K562 (cell line): ENCODE measurements around the gene SYT10. TPM values are rescaled to one million over a fixed set of nuclear protein-coding genes. Genes with fewer than 3 reads are reported as not detected.
"Not testable (repeated sequence)": the region's sequence is repeated elsewhere in the genome, so short reads cannot be mapped to it uniquely, and the experiment has no call there.

Experiments used
- ATAC-seq: fragments of 200-7000 bp; cut with Tn5 transposase; 3 replicates; pipeline ENCODE4 v1.9.1; 2020; ENCODE audit warnings: moderate library complexity
- BruUV-seq: library from RNA; stranded (reverse); fragments of 400-500 nt; replicated peaks from 2 replicates; lab custom pipeline; 2021; lab: Mats Ljungman, UMichigan
- CTCF ChIA-PET: fragments of 300-600 bp; formaldehyde crosslinking; extraction: SDS; loops from one replicate; lab custom pipeline; 2021; ENCODE audit warnings: low intra/inter-chr PET ratio; lab: Yijun Ruan, JAX
- POLR2A ChIA-PET: fragments of 300-600, 350-650 bp; sonication (Branson Sonifier 250); formaldehyde crosslinking; extraction: SDS; loops from one replicate; lab custom pipeline; 2021; ENCODE audit warnings: antibody characterized with exemption, inconsistent platforms; lab: Yijun Ruan, JAX
- DNase-seq, 4 experiments: peaks; one replicate each; pipeline versions ENCODE4 v3.0.0 to v3.0.0-alpha.2; 2011 to 2018; ENCODE audit warnings: low spot score in 3 of 4, mixed read lengths in 3 of 4; ENCODE audit errors: extremely low read depth in 1 of 4
- FAIRE-seq: peaks from 2 replicates; lab custom pipeline; 2011; peaks lifted over from hg19 to GRCh38; lab: Jason Lieb, UNC
- H2AFZ ChIP-seq: 2 replicates; pipeline ENCODE4 v1.6.0; 2011; ENCODE audit warnings: low read depth, low read length, control low read depth, inconsistent platforms
- H3K27ac ChIP-seq: fragments of 200-600 bp; 3 replicates; pipeline ENCODE4 v1.8.0; 2011; ENCODE audit warnings: low read depth, mild to moderate bottlenecking, control low read depth, inconsistent platforms, low read length, moderate library complexity, mixed read lengths; ENCODE audit errors: extremely low read depth
- H3K27me3 ChIP-seq, 2 experiments: fragments of 300-600 bp in 1 of 2; 2 replicates in 1 of 2; 3 replicates in 1 of 2; pipeline versions ENCODE4 v1.6.0 to v1.8.0; 2011; ENCODE audit warnings: inconsistent platforms in 2 of 2, low read length in 2 of 2, mild to moderate bottlenecking in 1 of 2, mixed read lengths in 1 of 2, moderate library complexity in 1 of 2; ENCODE audit not compliant: control insufficient read depth in 2 of 2, insufficient read depth in 2 of 2
- H3K36me3 ChIP-seq: fragments of 300-600 bp; 3 replicates; pipeline ENCODE4 v1.8.0; 2011; ENCODE audit warnings: mild to moderate bottlenecking, low read length, inconsistent platforms; ENCODE audit not compliant: control insufficient read depth, insufficient read depth
- H3K4me1 ChIP-seq, 2 experiments: fragments of 200-600 bp in 1 of 2; replicated peaks in 1 of 2; 2 replicates in 1 of 2; 3 replicates in 1 of 2; pipeline versions ENCODE4 v1.5.1 to v1.8.0; 2011; ENCODE audit warnings: inconsistent platforms in 2 of 2, low read length in 2 of 2, mild to moderate bottlenecking in 1 of 2, mixed read lengths in 1 of 2, moderate library complexity in 1 of 2; ENCODE audit not compliant: control insufficient read depth in 2 of 2, insufficient read depth in 2 of 2
- H3K4me2 ChIP-seq: 2 replicates; pipeline ENCODE4 v1.6.1; 2011; ENCODE audit warnings: low read length, control low read depth, inconsistent platforms, mixed read lengths; ENCODE audit not compliant: insufficient read depth
- H3K4me3 ChIP-seq: fragments of 200-600 bp; sonication (generic), shearing (Covaris generic); 2 replicates; pipeline ENCODE4 v1.5.1; 2016; ENCODE audit warnings: control low read depth, inconsistent platforms
- H3K79me2 ChIP-seq: fragments of 200-600 bp; 3 replicates; pipeline ENCODE4 v1.8.0; 2011; ENCODE audit warnings: low read length, inconsistent platforms; ENCODE audit not compliant: control insufficient read depth, insufficient read depth
- H3K9ac ChIP-seq, 2 experiments: 2 replicates each; pipeline versions ENCODE4 v1.6.0 to v1.6.1; 2011; ENCODE audit warnings: low read depth in 2 of 2, low read length in 2 of 2, control low read depth in 1 of 2, inconsistent platforms in 1 of 2, mild to moderate bottlenecking in 1 of 2, mixed read lengths in 1 of 2; ENCODE audit not compliant: insufficient read depth in 1 of 2
- H3K9me1 ChIP-seq: one replicate; pipeline ENCODE4 v1.6.0; 2011; ENCODE audit warnings: inconsistent platforms, mild to moderate bottlenecking, low read length, moderate library complexity; ENCODE audit not compliant: control insufficient read depth, insufficient read depth
- H3K9me3 ChIP-seq: replicated peaks from 2 replicates; pipeline ENCODE4 v1.5.1; 2011; ENCODE audit warnings: low read depth, low read length, inconsistent platforms; ENCODE audit not compliant: control insufficient read depth, insufficient read depth
- H4K20me1 ChIP-seq: replicated peaks from 2 replicates; pipeline ENCODE4 v1.6.1; 2011; ENCODE audit warnings: low read length, inconsistent platforms, mixed read lengths; ENCODE audit not compliant: control insufficient read depth, insufficient read depth
- GTF2E2 ChIP-seq: fragments of 200-800 bp; sonication (Bioruptor generic); IDR thresholded peaks from 2 replicates; pipeline ENCODE4 v1.6.1; 2016; ENCODE audit warnings: missing genetic modification characterization, missing compliant biosample characterization
- KLF1 ChIP-seq: fragments of 450-650 bp; IDR thresholded peaks from 2 replicates; pipeline ENCODE4 v1.6.1; 2016; ENCODE audit warnings: missing genetic modification characterization, missing compliant biosample characterization
- MIER1 ChIP-seq: fragments of 450-650 bp; IDR thresholded peaks from 2 replicates; pipeline ENCODE4 v1.6.1; 2016; ENCODE audit warnings: antibody characterized with exemption, mild to moderate bottlenecking, low read depth
- NFXL1 ChIP-seq: fragments of 450-650 bp; formaldehyde crosslinking; IDR thresholded peaks from 2 replicates; pipeline ENCODE4 v1.4.0; 2021; ENCODE audit warnings: mild to moderate bottlenecking
- POLR2G ChIP-seq: fragments of 200-400 bp; formaldehyde crosslinking; IDR thresholded peaks from 2 replicates; pipeline ENCODE4 v1.6.1; 2017; ENCODE audit warnings: low read depth, mild to moderate bottlenecking, antibody characterized with exemption, low read length, moderate library complexity
- PURB ChIP-seq: sonication (generic); formaldehyde crosslinking; IDR thresholded peaks from 2 replicates; pipeline ENCODE4 v1.9.0; 2021; ENCODE audit warnings: low read depth, mild to moderate bottlenecking, missing genetic modification reagents
- XRCC3 ChIP-seq: fragments of 450-650 bp; IDR thresholded peaks from 2 replicates; pipeline ENCODE4 v1.6.1; 2017; ENCODE audit warnings: mild to moderate bottlenecking, moderate library complexity
- ZBTB40 ChIP-seq, 2 experiments: fragments of 450-650 bp in 1 of 2; sonication (generic) in 1 of 2; formaldehyde crosslinking in 1 of 2; IDR thresholded peaks; 2 replicates each; pipeline versions ENCODE4 v1.7.1 to v1.9.0; 2016 to 2022; ENCODE audit warnings: inconsistent platforms in 1 of 2, mild to moderate bottlenecking in 1 of 2, missing genetic modification reagents in 1 of 2
- ZNF140 ChIP-seq: fragments of 250-450 bp; sonication (Bioruptor Pico); IDR thresholded peaks from 2 replicates; pipeline ENCODE4 v1.8.0; 2021; ENCODE audit warnings: moderate library complexity, mild to moderate bottlenecking, inconsistent platforms
- ZNF282 ChIP-seq: sonication (generic); formaldehyde crosslinking; IDR thresholded peaks from 2 replicates; pipeline ENCODE4 v1.8.1; 2023; ENCODE audit warnings: missing genetic modification reagents
- WGBS: fragments of 100-300 bp; shearing (Covaris generic); methylation state at CpG from one replicate; pipeline ENCODE4 v1.1.6; 2016; ENCODE audit warnings: low coverage, mixed read lengths; ENCODE audit not compliant: insufficient coverage; ENCODE audit errors: missing lambda C conversion rate; 5-methylcytosine and 5-hydroxymethylcytosine counted together
- in situ Hi-C: fragments of 300-500 bp; cut with MboI; formaldehyde crosslinking; loops from 4 replicates; pipeline ENCODE4 v1.15.0; 2018; ENCODE audit warnings: inconsistent platforms, mixed read lengths
- intact Hi-C: fragments of 100-400 bp; cut with micrococcal nuclease; formaldehyde crosslinking; loops from 2 replicates; pipeline ENCODE4 v1.14.2; 2022
- polyA plus RNA-seq, 8 experiments: library from polyadenylated mRNA; depleted of rRNA in 4 of 8; stranded (reverse) in 5 of 8; unstranded in 3 of 8; fragments of >200 nt; fragmentation: Nextera tagmentation in 2 of 8; fragmentation: Illumina TruSeq in 1 of 8; extraction: Ambion mirVana in 2 of 8; extraction: Trizol in 1 of 8; gene quantifications; 2 replicates each; pipeline versions ENCODE4 v1.2.1 to v1.2.3, GENCODE V29; 2011 to 2014; ENCODE audit warnings: inconsistent platforms in 1 of 8, missing spikeins in 1 of 8
- total RNA-seq, 7 experiments: library from RNA; depleted of rRNA in 6 of 7; stranded (reverse); fragments of >200 nt in 6 of 7; fragmentation: Illumina TruSeq in 2 of 7; extraction: Trizol in 2 of 7; gene quantifications; 2 replicates each; pipeline versions ENCODE4 v1.2.1 to v1.2.3, GENCODE V29; 2011 to 2021; ENCODE audit warnings: low replicate concordance in 1 of 7

The SYT10 gene
- total and polyA plus RNA-seq, 9 of the 15 experiments (the other 6 are each of a cell fraction or from before 2014, with no cell fraction given) = 0.27 to 6.2 (median 2.5) TPM

DNA sequence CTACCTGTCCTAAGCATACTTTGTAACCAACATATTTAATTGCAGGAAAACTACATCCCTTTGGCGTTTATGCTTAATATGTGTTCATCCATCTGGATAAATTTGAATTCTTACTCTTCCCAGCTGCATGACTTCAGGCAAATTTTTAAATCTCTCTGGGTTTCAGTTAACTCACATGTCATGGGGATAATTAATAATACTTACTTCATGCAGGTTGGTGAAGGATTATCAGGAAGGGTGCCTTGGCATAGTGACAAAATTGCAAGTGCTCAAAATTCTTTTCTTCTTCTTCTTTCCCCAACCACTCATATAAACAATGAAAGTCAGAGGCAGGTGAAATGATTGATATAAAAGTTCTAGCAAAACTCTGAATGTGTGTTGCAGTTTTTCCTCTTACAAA is 15.9 kb downstream of the SYT10 start (continued):
- TF ChIP-seq NFXL1 (CRISPR knock-in tag) = no peak
- no peak for TF ChIP-seq PURB (CRISPR knock-in tag)
- TF ChIP-seq MIER1 = no peak
- no peak for TF ChIP-seq ZNF140 (CRISPR knock-in tag)
- TF ChIP-seq ZNF282 = no peak
- TF ChIP-seq KLF1 (tag) = no peak
- TF ChIP-seq XRCC3 = no peak
- no peak for TF ChIP-seq POLR2G
- TF ChIP-seq GTF2E2 (tag) = no peak

DNA sequence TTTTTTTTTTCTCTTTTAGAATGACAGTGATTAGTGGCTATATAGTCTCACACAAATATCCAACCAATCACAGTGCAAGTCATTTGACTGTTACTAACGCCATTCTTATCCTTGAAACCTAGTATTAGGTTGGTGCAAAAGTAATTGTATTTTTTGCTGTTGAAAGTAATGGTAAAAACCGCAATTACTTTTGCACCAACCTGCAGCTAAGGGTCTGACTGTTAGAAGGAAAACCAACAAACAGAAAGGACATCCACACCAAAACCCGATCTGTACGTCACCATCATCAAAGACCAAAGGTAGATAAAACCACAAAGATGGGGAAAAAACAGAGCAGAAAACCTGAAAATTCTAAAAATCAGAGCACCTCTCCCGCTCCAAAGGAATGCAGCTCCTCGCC is 27.2 kb downstream of the SYT10 start:
- in situ Hi-C loops; H3K27ac ChIP-seq; H3K9me1 ChIP-seq; H3K36me3 ChIP-seq; CTCF ChIA-PET; H3K27me3 ChIP-seq; H3K9me3 ChIP-seq; H3K9ac ChIP-seq; DNase-seq; BruUV-seq; H4K20me1 ChIP-seq; intact Hi-C loops; H3K79me2 ChIP-seq; H3K4me3 ChIP-seq; H3K4me1 ChIP-seq; FAIRE-seq; H3K4me2 ChIP-seq; H2AFZ ChIP-seq; POLR2A ChIA-PET; ATAC-seq; TF ChIP-seq ZBTB40 (CRISPR knock-in tag; IDR thresholded peaks at IDR 0.05): not testable (repeated sequence)
- TF ChIP-seq ZBTB40 (IDR thresholded peaks at IDR 0.05) = 0 out of 2 replicates have a peak, but pooled peaks have one; percentile 23
- WGBS = 46% methylated on average over 5 of the region's 6 CpGs
